A172 (cell line): ENCODE measurements around the gene IPO13. TPM values are rescaled to one million over a fixed set of nuclear protein-coding genes. Genes with fewer than 3 reads are reported as not detected.

Experiments used
- DNase-seq: peaks from one replicate; pipeline ENCODE4 v3.0.0-alpha.2; 2015; ENCODE audit warnings: low spot score
- total RNA-seq: library from RNA; depleted of rRNA; stranded (reverse); fragments of >200 nt; shearing (Covaris generic); gene quantifications from 2 replicates; pipeline ENCODE4 v1.2.3, GENCODE V29; 2014; rRNA removed

Gene IPO13
- total RNA-seq, 1 experiment from 2014 or later, result 25.2 TPM

GRCh38 chr1:44010935-44011471, 64.3 kb downstream of the IPO13 start:
- no peak for DNase-seq

GRCh38 chr1:44012404-44012803, 65.7 kb downstream of the IPO13 start:
- no peak for DNase-seq

DNA sequence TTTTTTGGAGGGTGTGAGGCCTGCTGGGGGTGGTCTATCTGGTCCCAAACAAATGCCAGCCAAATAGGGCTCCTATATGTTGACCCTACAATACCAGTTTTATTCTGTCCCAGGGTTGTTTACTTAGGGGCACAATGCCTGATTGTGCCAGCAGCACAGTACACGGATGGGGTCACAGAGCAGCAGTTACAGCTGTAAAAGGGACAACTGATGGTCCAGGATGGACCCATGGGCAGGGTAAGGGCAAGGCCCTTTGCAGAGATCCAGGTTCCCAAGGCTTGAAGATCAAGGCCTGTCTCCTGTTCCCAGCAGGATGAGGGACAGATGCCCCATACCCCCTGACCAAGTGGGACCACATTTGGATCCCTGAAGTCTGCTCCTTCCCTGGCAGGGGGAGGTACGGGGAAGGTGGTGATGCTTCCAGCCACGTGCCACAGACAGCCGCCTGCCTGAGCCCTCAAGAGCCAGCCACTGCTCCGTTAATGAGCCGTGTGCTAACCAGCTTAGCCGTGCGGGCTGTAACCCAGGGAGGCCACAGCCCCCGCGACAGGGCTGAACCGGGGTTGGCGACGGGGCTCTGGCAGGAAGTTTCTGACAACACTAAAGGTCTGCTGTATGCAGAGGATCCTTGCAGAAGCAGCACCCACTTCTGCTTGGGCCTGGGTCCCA, 66.3 kb downstream of the IPO13 start:
- no peak for DNase-seq

- DNase-seq, result no peak
These were observed 67.2 kb downstream of the IPO13 start for GRCh38 chr1:44013949-44014348.

DNA sequence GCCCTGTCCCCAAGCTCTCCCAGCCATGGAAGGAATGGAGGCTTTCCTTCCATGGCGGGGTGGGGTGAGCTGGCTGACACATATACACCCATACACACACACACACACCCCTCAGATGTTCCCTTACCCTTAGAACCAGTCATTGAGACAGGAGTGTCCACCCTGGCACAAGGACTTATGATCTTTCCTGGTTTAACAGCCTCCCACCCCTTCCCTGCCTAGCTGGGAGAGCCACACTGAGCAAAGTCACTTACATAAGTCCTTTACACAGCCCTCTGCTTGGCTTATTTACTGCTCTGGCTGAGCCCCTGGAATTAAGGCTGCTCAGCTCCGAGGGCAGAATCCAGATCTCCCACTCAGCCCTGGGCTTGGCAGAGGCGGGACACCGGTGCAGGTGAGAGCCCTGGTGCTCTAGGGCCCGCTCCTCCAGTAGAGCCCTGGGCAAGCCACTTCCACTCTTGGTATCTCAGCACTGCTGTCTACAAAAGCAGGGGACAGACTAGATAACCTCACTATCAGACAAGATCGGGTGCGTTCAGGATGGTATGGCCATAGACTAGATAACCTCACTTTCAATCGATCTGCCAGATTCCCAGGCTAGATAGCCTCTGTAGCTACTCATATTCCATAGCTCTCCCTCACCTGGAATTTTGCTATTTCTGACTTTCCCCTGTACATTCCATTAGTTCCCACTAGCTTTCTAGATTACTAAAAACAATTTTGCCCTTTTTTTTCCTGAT, 67.8 kb downstream of the IPO13 start:
- no peak for DNase-seq

DNA sequence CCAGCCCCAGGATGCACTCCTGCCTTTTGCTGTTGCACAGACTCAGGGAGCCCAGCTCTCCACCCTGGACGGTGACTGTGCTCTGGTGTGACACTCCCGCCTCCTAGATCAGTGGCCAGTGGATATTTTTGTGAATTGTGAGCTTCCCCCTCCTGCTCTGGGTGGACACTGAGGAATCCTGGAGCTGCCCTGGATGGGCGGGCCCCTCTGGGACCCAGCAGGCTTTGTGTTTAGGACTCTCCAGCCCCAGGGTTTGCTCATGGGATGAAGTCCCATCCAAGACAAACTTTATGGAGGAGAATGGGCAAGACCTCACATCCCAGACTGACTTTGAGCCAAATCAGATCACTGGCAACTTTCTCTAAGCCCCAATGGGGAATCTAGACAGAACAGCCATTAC, 68.5 kb downstream of the IPO13 start:
- DNase-seq, result no peak

DNA sequence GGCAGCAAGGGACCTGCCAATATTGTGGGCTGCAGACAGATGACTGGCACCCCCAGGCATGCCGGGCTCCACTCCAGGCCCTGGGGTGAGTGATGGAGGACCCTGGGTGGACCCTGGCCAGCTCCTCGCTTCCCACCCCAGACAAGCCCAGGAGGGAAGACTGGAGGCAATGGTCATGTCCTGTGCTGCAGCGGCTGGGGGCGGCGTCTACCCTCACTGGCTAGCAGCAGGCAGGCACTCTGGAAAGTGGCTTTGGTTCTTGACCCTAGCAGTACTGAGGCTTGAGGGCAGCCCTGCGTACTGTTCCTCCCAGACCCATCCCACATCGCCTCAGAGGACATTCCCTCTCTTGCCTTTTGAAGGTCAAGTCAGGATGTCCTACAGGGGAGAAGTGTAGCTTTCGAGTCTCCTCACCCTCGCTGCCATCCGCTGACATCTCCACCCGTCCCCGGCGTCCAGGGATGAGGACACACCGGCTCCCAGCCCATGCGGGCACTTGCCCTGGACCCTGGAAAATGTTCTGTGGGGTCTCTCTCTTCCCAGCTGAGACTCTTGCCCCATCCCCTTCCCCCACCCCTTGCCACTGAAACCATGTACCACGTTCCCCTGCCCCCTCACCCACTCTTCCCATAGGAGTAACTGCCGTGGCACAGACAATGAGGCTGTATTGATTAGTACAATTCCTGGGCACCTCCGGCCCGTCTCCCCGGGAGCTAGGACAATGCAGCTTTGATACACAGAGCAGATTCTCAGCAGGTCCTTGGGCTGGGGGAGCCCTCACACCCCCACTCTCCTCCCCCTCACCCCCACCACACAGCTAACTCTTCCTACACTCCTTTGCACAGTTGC, 69.5 kb downstream of the IPO13 start:
- no peak for DNase-seq

GRCh38 chr1:44016890-44017400, 70.2 kb downstream of the IPO13 start:
- DNase-seq, result no peak

Other genes with a start within 250 kb of the IPO13 start
- gene ST3GAL3, start 239.4 kb upstream of the IPO13 start, total RNA-seq, result 7.4 and 8.9 TPM in 2 replicates
- not detected in 2 replicates for gene ARTN, start 13.1 kb upstream of the IPO13 start, total RNA-seq
- gene DPH2, start 23.1 kb downstream of the IPO13 start, total RNA-seq, result 26.5 and 31.6 TPM in 2 replicates
- 187 and 202 TPM in 2 replicates for gene ATP6V0B, start 28.0 kb downstream of the IPO13 start, total RNA-seq
- 71.8 and 114 TPM in 2 replicates for gene B4GALT2, start 32.3 kb downstream of the IPO13 start, total RNA-seq
- 8.8 and 13.9 TPM in 2 replicates for gene CCDC24, start 44.6 kb downstream of the IPO13 start, total RNA-seq
- gene SLC6A9, start 84.5 kb downstream of the IPO13 start, total RNA-seq, result 0.40 and 2.1 TPM in 2 replicates
- not detected in 2 replicates for gene KLF17, start 171.9 kb downstream of the IPO13 start, total RNA-seq
- not detected in 2 replicates for gene KLF18, start 194.7 kb downstream of the IPO13 start, total RNA-seq